Smooth muscle cell (in vitro differentiated cells): ENCODE data around the gene SOX18. TPM values are rescaled to one million over a fixed set of nuclear protein-coding genes. Genes with fewer than 3 reads are reported as not detected.

Source experiments
- DNase-seq: peaks from one replicate; lab custom pipeline; 2025; ENCODE audit not compliant: unreplicated experiment; lab: John Stamatoyannopoulos, UW
- H2AFZ ChIP-seq: fragments of 200-600 bp; sonication (generic); 2 replicates; pipeline ENCODE4 v1.6.0; 2016; ENCODE audit warnings: antibody characterized with exemption, low read depth, mild to moderate bottlenecking
- H3F3A ChIP-seq: fragments of 200-600 bp; sonication (generic); 2 replicates; pipeline ENCODE4 v1.6.0; 2017; ENCODE audit warnings: antibody characterized with exemption, low read depth
- H3K27ac ChIP-seq: fragments of 200-600 bp; sonication (generic); 2 replicates; pipeline ENCODE4 v1.5.1; 2016; ENCODE audit warnings: low read depth, mild to moderate bottlenecking
- H3K27me3 ChIP-seq: fragments of 200-600 bp; sonication (generic); 2 replicates; pipeline ENCODE4 v1.6.1; 2016; ENCODE audit warnings: low read depth, mild to moderate bottlenecking
- H3K36me3 ChIP-seq: fragments of 200-600 bp; sonication (generic); 2 replicates; pipeline ENCODE4 v1.5.1; 2016; ENCODE audit warnings: low read depth
- H3K4me1 ChIP-seq: fragments of 200-600 bp; sonication (generic); 2 replicates; pipeline ENCODE4 v1.5.1; 2016; ENCODE audit warnings: low read depth
- H3K4me2 ChIP-seq: fragments of 200-600 bp; sonication (generic); 2 replicates; pipeline ENCODE4 v1.6.0; 2016; ENCODE audit warnings: mild to moderate bottlenecking
- H3K4me3 ChIP-seq: fragments of 200-600 bp; sonication (generic); 2 replicates; pipeline ENCODE4 v1.5.1; 2016; ENCODE audit warnings: mild to moderate bottlenecking
- H3K79me2 ChIP-seq: fragments of 200-600 bp; sonication (generic); 2 replicates; pipeline ENCODE4 v1.6.0; 2016; ENCODE audit warnings: low read depth, mild to moderate bottlenecking
- H3K9ac ChIP-seq: fragments of 200-600 bp; sonication (generic); 2 replicates; pipeline ENCODE4 v1.6.0; 2016; ENCODE audit warnings: low read depth
- H3K9me3 ChIP-seq: fragments of 200-600 bp; sonication (generic); replicated peaks from 2 replicates; pipeline ENCODE4 v1.5.1; 2016; ENCODE audit warnings: low read depth
- H4K20me1 ChIP-seq: fragments of 200-600 bp; sonication (generic); 2 replicates; pipeline ENCODE4 v1.6.0; 2016; ENCODE audit warnings: low read depth
- CTCF ChIP-seq: fragments of 200-600 bp; sonication (generic); IDR thresholded peaks from 2 replicates; pipeline ENCODE4 v1.5.1; 2017; ENCODE audit warnings: borderline replicate concordance, mild to moderate bottlenecking, antibody characterized with exemption; ENCODE audit not compliant: insufficient read depth, poor library complexity, severe bottlenecking
- WGBS: methylation state at CpG from one replicate; pipeline ENCODE4 v1.1.7; 2016; ENCODE audit warnings: low lambda C conversion rate; 5-methylcytosine and 5-hydroxymethylcytosine counted together
- polyA plus RNA-seq: library from polyadenylated mRNA; unstranded; fragments of >200 nt; fragmentation: Nextera tagmentation; extraction: Ambion mirVana; gene quantifications from 2 replicates; pipeline ENCODE4 v1.2.1, GENCODE V29; 2016
- total RNA-seq: library from RNA; depleted of rRNA; stranded (reverse); fragments of >200 nt; gene quantifications from 2 replicates; pipeline ENCODE4 v1.2.3, GENCODE V29; 2014

The SOX18 gene
- total and polyA plus RNA-seq, 2 experiments from 2014 or later, result 0.54 to 9.7 TPM

- 44% methylated on average over 2 of the region's 9 CpGs for WGBS
- H3K4me3 ChIP-seq, result no peak overlapping the region
- H3K4me1 ChIP-seq, result no peaks in the 10 kb centered on the region
- no peak overlapping the region for H2AFZ ChIP-seq
- peak overlapping the region; percentile 57 for H3K4me2 ChIP-seq
- DNase-seq, result no peak
- H4K20me1 ChIP-seq, result no peaks in the 10 kb centered on the region
- TF ChIP-seq CTCF, result no peak
- peak overlapping the region; percentile 47 for H3K27ac ChIP-seq
- H3K36me3 ChIP-seq, result no peaks in the 10 kb centered on the region
- H3K27me3 ChIP-seq, result no peaks in the 10 kb centered on the region
- no peaks in the 10 kb centered on the region for H3K79me2 ChIP-seq
- H3K9ac ChIP-seq, result no peak overlapping the region
- peaks cover 11% of the 10 kb centered on the region for H3F3A ChIP-seq
- H3K9me3 ChIP-seq, result no peaks in the 10 kb centered on the region
Observed at GRCh38 chr20:64055396-64055892, 6.0 kb upstream of the SOX18 start.

GRCh38 chr20:64053841-64054661 is 4.6 kb upstream of the SOX18 start:
- no peak overlapping the region for H3K4me3 ChIP-seq
- H3K27me3 ChIP-seq, result no peaks in the 10 kb centered on the region
- peak overlapping the region; percentile 71 for H3K4me2 ChIP-seq
- peak; percentile 59 for DNase-seq
- 44% methylated on average over 14 of the region's 17 CpGs for WGBS
- no peak overlapping the region for H2AFZ ChIP-seq
- peak overlapping the region; percentile 0 for H3K27ac ChIP-seq
- no peaks in the 10 kb centered on the region for H4K20me1 ChIP-seq
- peak; percentile 6 for TF ChIP-seq CTCF
- H3K9me3 ChIP-seq, result no peaks in the 10 kb centered on the region
- peaks cover 11% of the 10 kb centered on the region for H3F3A ChIP-seq
- H3K79me2 ChIP-seq, result no peaks in the 10 kb centered on the region
- H3K9ac ChIP-seq, result no peak overlapping the region
- peaks cover 4% of the 10 kb centered on the region for H3K4me1 ChIP-seq
- no peaks in the 10 kb centered on the region for H3K36me3 ChIP-seq

GRCh38 chr20:64052987-64053840 is 3.8 kb upstream of the SOX18 start:
- Histone ChIP-seq H3K27me3 (no peaks in the 10 kb centered on the region), H3K79me2 (no peaks in the 10 kb centered on the region), H3K9me3 (no peaks in the 10 kb centered on the region), H3K9ac (no peak overlapping the region), H3K27ac (no peak overlapping the region), H3K36me3 (no peaks in the 10 kb centered on the region), H3F3A (peaks cover 11% of the 10 kb centered on the region), H4K20me1 (no peaks in the 10 kb centered on the region), H3K4me3 (no peak overlapping the region), H3K4me1 (peaks cover 4% of the 10 kb centered on the region), H2AFZ (no peak overlapping the region), H3K4me2 (peak overlapping the region; percentile 71)
- no peak for TF ChIP-seq CTCF
- 94% methylated on average over 29 of the region's 33 CpGs for WGBS
- DNase-seq, result no peak
